Activated naive CD8-positive, alpha-beta T cell treated with anti-CD3 and anti-CD28 coated beads for 36 hours (primary cell): ENCODE measurements around the gene GIMAP1. TPM values are rescaled to one million over a fixed set of nuclear protein-coding genes. Genes with fewer than 3 reads are reported as not detected.

Experiments
- DNase-seq: peaks from one replicate; pipeline ENCODE4 v3.0.0; 2021
- H3K27ac Mint-ChIP-seq: one replicate; pipeline ENCODE4 v1.8.0; 2022; ENCODE audit warnings: mild to moderate bottlenecking, moderate library complexity, mixed read lengths
- H3K27me3 Mint-ChIP-seq: one replicate; pipeline ENCODE4 v1.8.0; 2022; ENCODE audit warnings: mild to moderate bottlenecking, mixed read lengths
- H3K36me3 Mint-ChIP-seq: one replicate; pipeline ENCODE4 v1.8.0; 2021; ENCODE audit warnings: mild to moderate bottlenecking, mixed read lengths
- H3K4me1 Mint-ChIP-seq: one replicate; pipeline ENCODE4 v1.8.0; 2021; ENCODE audit warnings: mixed read lengths
- H3K4me3 Mint-ChIP-seq: one replicate; pipeline ENCODE4 v1.8.0; 2022; ENCODE audit warnings: mild to moderate bottlenecking, moderate library complexity, mixed read lengths
- H3K9me3 Mint-ChIP-seq: one replicate; pipeline ENCODE4 v1.8.0; 2022; ENCODE audit warnings: mixed read lengths
- total RNA-seq, 2 experiments: library from RNA; stranded (reverse); gene quantifications; one replicate each; pipeline ENCODE4 v1.2.3, GENCODE V29; 2021

GIMAP1 gene
- total RNA-seq, 2 experiments from 2014 or later = 6.1 to 6.2 TPM

DNA sequence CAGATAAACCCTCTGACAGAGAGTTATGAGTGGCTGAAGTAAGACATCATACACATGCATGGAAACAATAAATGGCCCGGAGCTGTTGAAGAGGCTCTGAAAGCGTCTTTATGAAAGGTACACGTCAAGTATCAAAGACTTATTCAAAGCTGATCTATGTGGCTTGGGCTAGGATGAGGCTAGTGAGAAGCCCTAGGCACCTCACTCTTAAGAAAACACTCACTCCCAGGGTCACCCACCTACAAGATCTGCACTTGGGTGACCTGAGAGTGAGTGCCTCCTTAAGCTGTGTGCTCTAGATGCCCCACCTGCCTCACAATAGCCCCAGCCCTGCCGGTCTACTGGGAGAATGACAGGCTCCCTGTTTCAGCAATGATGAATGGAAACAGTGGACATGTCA, 1.1 kb upstream of the GIMAP1 start:
- Mint-ChIP-seq H3K27ac (peak overlapping the region; percentile 83), H3K4me3 (peak overlapping the region; percentile 76), H3K36me3 (peaks cover 44% of the 10 kb centered on the region), H3K27me3 (no peaks in the 10 kb centered on the region), H3K4me1 (peaks cover 35% of the 10 kb centered on the region), H3K9me3 (peaks cover 24% of the 10 kb centered on the region)
- no peak for DNase-seq

DNA sequence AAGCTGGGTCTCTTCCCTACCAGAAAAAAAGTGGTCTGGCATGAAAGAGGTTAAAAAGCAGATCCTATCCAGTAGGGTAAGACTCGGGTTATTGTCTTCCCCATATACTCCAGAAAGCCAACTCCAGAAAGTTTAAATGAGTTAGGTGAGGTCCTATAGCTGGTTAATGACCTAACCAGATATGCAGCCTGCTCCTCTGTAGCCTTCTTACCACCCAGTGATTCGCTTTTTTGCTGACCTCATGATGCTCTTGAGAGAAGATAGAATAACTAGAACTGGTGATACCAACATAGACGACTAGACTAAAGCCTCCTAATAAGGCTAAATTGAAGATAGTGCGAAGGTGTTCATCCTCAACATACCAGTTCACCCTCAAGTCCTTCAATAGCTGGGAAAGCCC, 675 bp upstream of the GIMAP1 start:
- Mint-ChIP-seq H3K27ac (peak overlapping the region; percentile 83), H3K36me3 (peaks cover 45% of the 10 kb centered on the region), H3K4me1 (peaks cover 35% of the 10 kb centered on the region), H3K4me3 (peak overlapping the region; percentile 76), H3K9me3 (peaks cover 22% of the 10 kb centered on the region), H3K27me3 (no peaks in the 10 kb centered on the region)
- no peak for DNase-seq

DNA sequence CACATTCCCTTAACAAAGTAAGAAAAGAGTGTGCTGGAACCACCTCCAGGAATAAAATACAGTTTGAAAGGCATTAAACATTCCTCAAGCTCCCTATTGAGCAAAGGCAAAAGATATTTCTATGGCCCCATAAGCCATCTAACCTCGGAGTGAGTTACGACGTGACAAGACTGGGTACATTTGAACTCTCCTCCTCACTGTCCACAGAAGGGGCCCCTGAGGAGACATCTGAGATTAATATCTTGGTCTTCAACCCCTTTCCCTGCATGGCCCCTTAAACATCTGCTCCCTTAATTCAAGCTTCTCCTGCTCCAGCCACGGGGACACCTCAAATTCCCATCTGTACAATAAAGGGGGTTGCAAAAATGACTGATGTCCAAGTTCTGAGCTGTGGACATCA, 526 bp downstream of the GIMAP1 start:
- peaks cover 56% of the 10 kb centered on the region for H3K36me3 Mint-ChIP-seq
- H3K27ac Mint-ChIP-seq = peak overlapping the region; percentile 83
- H3K4me3 Mint-ChIP-seq = peak overlapping the region; percentile 76
- DNase-seq = no peak
- peaks cover 22% of the 10 kb centered on the region for H3K9me3 Mint-ChIP-seq
- H3K27me3 Mint-ChIP-seq = no peaks in the 10 kb centered on the region
- peaks cover 43% of the 10 kb centered on the region for H3K4me1 Mint-ChIP-seq

DNA sequence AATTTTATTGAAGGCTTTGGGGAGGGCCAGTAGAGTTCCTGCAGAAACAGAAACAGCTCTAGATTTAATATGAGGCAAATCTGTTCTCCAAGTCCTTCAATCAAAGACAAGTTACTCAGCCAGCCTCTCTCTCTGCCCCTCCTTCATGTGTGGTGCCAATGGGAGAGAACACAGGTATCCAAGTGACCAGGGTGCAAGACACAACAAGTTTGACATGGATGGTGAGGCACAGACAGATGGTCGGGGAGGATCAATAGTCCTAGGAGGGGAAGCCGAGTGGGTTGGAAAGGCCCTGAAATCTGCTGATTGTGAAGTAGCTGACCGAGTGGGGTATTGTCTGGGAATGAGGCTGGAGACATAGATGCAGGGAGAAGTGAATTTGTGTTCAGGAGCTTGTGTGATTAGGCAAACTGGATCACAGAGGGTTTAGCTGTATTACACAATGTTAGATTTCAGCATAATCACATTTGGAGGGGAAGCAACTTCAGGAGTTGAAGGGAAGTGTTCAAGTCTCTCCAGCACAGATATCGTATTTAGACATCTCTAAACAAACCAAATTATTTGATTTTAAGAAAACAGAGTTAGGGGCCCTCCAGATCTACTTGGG, 1.5 kb downstream of the GIMAP1 start:
- peaks cover 14% of the 10 kb centered on the region for H3K9me3 Mint-ChIP-seq
- peak overlapping the region; percentile 76 for H3K4me3 Mint-ChIP-seq
- no peaks in the 10 kb centered on the region for H3K27me3 Mint-ChIP-seq
- peaks cover 61% of the 10 kb centered on the region for H3K36me3 Mint-ChIP-seq
- H3K4me1 Mint-ChIP-seq = peaks cover 53% of the 10 kb centered on the region
- no peak for DNase-seq
- peak overlapping the region; percentile 83 for H3K27ac Mint-ChIP-seq

DNA sequence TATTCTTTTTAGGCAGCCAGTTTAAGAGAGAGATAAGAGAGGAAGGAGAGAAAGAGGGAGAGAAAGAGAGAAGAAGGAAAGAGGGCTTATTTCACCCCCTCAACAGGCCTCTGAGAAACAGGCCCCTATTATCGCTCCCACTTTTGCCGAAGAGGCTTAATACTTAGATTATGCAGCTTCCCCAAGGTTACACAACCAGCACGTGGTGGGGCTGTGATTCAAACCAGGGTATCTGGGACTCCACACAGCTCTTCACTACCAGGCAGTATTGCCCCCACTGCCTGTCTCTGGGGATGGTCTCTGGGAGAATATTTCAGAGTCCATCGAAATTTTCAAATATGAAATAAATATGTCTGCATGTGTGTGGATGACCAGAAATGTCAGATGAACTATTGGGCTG, 3.0 kb downstream of the GIMAP1 start:
- peak overlapping the region; percentile 76 for H3K4me3 Mint-ChIP-seq

DNA sequence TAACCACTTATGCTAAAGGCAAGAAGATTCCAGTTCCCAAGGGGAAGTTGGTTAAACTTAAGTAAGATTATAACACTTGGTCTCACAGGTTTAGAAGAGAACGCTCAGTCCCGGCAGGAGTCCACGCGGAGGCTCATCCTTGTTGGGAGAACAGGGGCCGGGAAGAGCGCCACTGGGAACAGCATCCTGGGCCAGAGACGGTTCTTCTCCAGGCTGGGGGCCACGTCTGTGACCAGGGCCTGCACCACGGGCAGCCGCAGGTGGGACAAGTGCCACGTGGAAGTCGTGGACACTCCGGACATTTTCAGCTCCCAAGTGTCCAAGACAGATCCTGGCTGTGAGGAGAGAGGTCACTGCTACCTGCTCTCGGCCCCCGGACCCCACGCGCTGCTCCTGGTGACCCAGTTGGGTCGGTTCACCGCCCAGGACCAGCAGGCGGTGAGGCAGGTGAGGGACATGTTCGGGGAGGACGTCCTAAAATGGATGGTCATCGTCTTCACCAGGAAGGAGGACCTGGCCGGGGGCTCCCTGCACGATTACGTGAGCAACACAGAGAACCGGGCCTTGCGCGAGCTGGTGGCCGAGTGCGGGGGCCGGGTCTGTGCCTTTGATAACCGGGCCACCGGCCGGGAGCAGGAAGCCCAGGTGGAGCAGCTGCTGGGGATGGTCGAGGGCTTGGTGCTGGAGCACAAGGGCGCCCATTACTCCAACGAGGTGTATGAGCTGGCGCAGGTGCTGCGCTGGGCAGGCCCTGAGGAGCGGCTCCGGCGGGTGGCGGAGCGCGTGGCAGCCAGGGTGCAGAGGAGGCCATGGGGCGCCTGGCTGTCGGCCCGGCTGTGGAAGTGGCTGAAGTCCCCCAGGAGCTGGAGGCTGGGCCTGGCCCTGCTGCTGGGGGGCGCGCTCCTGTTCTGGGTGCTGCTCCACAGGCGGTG, 3.8 kb downstream of the GIMAP1 start:
- H3K27me3 Mint-ChIP-seq = no peaks in the 10 kb centered on the region
- H3K36me3 Mint-ChIP-seq = peaks cover 73% of the 10 kb centered on the region
- H3K9me3 Mint-ChIP-seq = peaks cover 6% of the 10 kb centered on the region
- H3K4me3 Mint-ChIP-seq = peak overlapping the region; percentile 76
- peaks cover 60% of the 10 kb centered on the region for H3K4me1 Mint-ChIP-seq
- DNase-seq = no peak
- peak overlapping the region; percentile 85 for H3K27ac Mint-ChIP-seq

More for the DNA sequence above, 3.0 kb downstream of the GIMAP1 start:
- Mint-ChIP-seq H3K27me3 (no peaks in the 10 kb centered on the region), H3K36me3 (peaks cover 68% of the 10 kb centered on the region), H3K9me3 (peaks cover 3% of the 10 kb centered on the region), H3K27ac (peak overlapping the region; percentile 83), H3K4me1 (peaks cover 66% of the 10 kb centered on the region)
- DNase-seq = no peak

DNA sequence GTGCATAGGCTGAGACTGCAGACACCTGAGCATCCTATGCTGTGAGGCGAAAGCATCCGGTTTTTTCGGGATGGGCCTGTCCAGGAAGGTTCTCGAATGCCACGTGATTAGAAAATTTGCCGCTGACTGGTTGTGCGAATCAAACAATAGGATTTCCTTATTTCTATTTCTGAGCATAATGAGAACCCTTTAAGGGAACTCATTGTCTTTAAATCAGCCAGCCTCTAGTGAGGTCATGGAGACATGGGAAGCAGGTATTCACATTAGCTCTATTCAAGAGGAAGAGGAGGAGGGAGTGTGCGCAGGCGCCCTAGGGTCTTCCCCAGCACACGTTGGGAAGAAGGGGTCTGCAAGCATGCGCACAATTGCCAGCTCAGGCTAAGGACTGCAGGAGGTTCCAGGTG, 5.6 kb downstream of the GIMAP1 start:
- H3K36me3 Mint-ChIP-seq = peaks cover 80% of the 10 kb centered on the region
- H3K27me3 Mint-ChIP-seq = no peaks in the 10 kb centered on the region
- peak overlapping the region; percentile 69 for H3K4me3 Mint-ChIP-seq
- peak overlapping the region; percentile 85 for H3K27ac Mint-ChIP-seq
- peaks cover 19% of the 10 kb centered on the region for H3K9me3 Mint-ChIP-seq
- peaks cover 58% of the 10 kb centered on the region for H3K4me1 Mint-ChIP-seq
- no peak for DNase-seq

DNA sequence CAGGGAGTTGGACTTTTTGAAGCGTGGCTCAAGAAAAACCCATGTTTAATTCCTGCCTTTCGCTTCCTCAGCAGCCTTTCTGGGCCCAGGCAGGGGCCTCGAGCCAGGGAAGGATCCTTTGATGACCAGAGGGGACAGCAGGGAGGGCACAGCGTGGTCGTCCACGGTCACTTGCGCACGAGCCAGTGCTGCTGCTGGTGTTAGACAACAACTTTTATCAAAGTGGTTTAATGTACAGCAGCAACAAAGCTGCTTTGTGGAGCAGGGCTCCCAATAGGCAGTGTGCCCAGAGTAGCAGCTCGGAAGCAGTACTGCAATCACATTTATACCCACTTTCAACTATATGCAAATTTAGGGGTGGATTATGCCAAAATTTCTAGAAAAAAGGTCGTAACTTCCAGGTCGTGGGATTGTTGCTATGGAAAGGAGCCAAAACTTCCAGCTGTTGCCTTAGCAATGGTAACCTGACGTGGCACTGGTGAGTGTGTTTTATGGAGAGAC, 6.1 kb downstream of the GIMAP1 start:
- Mint-ChIP-seq H3K36me3 (peaks cover 81% of the 10 kb centered on the region), H3K9me3 (peaks cover 24% of the 10 kb centered on the region), H3K4me3 (peak overlapping the region; percentile 69), H3K27me3 (no peaks in the 10 kb centered on the region), H3K4me1 (peaks cover 58% of the 10 kb centered on the region), H3K27ac (peak overlapping the region; percentile 85)
- no peak for DNase-seq

DNA sequence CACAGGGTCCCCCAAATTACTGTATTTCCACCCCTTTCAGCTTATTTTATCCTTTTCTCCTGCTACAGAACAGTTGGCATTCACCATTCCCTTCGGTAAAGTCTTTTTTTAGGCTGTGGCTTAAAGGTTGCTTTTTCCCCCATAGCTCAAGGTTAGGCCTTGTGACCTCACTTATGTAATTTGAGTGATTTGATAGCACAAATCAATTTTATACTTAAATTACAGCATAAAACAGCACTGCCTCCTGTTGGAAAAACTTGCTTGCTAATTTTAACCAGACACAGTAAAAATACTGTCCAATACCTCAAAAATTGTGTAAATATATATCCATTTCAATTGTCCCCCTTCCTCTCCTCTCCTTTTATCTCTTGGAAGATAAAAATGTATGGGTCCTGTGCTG, 7.1 kb downstream of the GIMAP1 start:
- DNase-seq = no peak
- Mint-ChIP-seq H3K27me3 (no peaks in the 10 kb centered on the region), H3K4me1 (peaks cover 58% of the 10 kb centered on the region), H3K4me3 (peak overlapping the region; percentile 26), H3K36me3 (peaks cover 84% of the 10 kb centered on the region), H3K9me3 (peaks cover 33% of the 10 kb centered on the region), H3K27ac (peak overlapping the region; percentile 67)

DNA sequence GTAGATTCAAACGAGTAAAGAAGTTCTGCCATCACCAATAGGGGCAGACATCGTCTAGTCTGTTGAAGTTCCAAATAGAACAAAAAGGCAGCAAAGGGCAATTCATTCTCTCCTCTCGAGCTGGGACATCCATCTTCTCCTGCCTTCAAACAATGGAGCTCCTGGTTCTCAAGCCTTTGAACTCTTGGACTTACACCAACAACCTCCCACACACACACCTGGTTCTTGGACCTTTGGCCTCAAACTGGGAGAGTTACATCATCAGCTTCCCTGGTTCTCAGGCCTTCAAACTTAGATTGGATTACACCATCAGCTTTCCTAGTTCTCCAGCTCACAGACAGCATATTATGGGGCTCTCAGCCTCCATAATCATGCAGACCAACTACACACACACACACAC, 11.0 kb downstream of the GIMAP1 start:
- Mint-ChIP-seq H3K9me3 (peaks cover 38% of the 10 kb centered on the region), H3K4me3 (no peak overlapping the region), H3K27ac (no peak overlapping the region), H3K4me1 (peaks cover 54% of the 10 kb centered on the region), H3K36me3 (peaks cover 69% of the 10 kb centered on the region), H3K27me3 (no peaks in the 10 kb centered on the region)
- DNase-seq = no peak

DNA sequence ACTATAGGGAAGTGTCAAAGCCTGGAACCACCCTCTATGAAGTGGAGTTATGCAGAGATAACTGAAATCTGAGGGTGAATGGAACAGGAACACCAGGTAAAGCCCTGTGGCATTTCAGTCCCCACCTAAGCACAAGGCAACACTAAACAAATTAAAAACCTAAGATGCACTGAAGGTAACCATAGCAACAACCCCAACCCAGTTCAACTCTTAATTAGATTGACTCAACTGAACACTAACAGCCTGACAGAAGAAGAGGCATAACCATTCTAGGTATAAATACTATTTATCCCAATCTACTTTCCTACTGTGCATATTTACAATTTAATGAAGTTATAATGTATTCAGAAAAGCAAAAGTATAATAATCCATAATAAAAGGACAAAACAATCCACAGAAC, 11.6 kb downstream of the GIMAP1 start:
- no peak for DNase-seq
- Mint-ChIP-seq H3K36me3 (peaks cover 66% of the 10 kb centered on the region), H3K4me3 (no peak overlapping the region), H3K9me3 (peaks cover 38% of the 10 kb centered on the region), H3K4me1 (peaks cover 54% of the 10 kb centered on the region), H3K27me3 (no peaks in the 10 kb centered on the region), H3K27ac (no peak overlapping the region)

DNA sequence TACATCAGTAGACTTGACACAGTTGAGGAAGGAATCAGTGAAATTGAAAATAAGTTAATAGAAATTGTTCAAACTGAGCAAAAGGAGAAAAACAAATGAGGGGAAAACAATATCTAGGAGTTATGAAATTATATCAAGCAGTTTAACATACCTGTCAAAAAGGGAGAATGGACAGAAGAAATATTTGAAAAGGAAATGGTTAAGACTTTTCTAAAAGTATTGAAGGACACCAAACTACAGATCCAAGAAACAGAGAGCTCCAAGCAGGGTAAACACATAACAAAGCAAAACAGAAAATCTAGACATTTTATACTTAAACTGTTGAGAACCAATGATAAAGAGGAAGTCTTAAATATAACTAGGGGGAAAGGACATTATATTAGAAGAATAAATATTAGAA, 12.2 kb downstream of the GIMAP1 start:
- Mint-ChIP-seq H3K36me3 (peaks cover 60% of the 10 kb centered on the region), H3K27ac (no peak overlapping the region), H3K9me3 (peaks cover 38% of the 10 kb centered on the region)

DNA sequence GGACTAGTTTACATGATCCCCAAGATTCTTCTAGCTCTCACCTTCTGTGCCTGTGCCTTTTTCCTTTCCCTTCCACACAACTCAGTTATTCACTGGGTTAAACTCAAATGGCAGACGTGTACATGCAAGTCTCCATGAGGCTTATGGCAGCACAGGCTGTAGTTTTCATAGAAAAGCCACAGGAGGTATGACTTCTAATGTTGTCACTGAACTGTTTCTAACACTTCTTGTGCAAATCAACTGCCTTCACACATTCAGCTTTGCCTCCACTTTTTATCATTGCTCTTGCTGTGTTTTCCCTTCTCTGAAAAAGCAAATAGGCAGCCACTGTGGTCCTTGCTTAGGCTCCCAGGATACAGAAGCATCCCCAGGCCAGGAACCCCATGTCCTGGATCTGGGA, 15.5 kb downstream of the GIMAP1 start:
- H3K4me1 Mint-ChIP-seq = peaks cover 69% of the 10 kb centered on the region
- peaks cover 27% of the 10 kb centered on the region for H3K9me3 Mint-ChIP-seq
- peak overlapping the region; percentile 96 for H3K27ac Mint-ChIP-seq
- DNase-seq = no peak
- H3K36me3 Mint-ChIP-seq = peaks cover 37% of the 10 kb centered on the region
- H3K4me3 Mint-ChIP-seq = peak overlapping the region; percentile 59
- no peaks in the 10 kb centered on the region for H3K27me3 Mint-ChIP-seq

More for the DNA sequence above, 12.2 kb downstream of the GIMAP1 start:
- no peak overlapping the region for H3K4me3 Mint-ChIP-seq
- no peak for DNase-seq
- no peaks in the 10 kb centered on the region for H3K27me3 Mint-ChIP-seq
- peaks cover 54% of the 10 kb centered on the region for H3K4me1 Mint-ChIP-seq

DNA sequence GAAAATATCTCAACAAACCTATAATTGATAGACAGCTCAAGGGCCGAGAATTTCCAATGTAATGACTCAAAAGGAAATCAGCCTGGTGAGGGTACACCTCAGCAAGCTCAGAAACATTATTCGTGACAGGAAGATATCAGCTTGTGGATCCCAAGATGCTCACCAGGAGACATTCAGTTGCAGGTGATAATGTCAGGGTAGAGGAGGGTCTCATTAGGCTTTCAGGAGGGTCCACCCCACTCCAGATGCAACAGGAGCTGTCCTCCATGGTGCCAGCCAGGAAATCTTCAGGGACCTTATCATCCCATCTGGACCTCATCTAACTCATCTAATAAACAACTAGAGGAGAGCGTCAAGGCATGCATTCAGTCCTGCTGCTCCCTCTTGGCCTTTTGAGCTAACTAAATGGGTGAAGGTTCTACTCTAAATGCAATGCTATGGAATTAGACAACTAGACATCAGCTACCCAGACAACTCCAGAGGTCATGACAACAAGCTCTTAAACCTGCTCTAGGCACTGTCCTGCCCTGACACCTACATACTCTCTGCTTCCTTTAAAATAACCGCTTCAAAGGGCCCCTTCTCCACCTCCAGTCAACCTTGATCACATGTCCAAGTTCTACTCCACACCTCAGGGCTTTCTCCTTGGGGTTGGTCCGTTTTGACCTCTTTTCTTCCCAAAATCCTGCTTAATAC, 16.5 kb downstream of the GIMAP1 start:
- peak overlapping the region; percentile 96 for H3K27ac Mint-ChIP-seq
- H3K9me3 Mint-ChIP-seq = peaks cover 17% of the 10 kb centered on the region
- H3K27me3 Mint-ChIP-seq = no peaks in the 10 kb centered on the region
- DNase-seq = no peak
- H3K4me3 Mint-ChIP-seq = peak overlapping the region; percentile 50
- H3K4me1 Mint-ChIP-seq = peaks cover 69% of the 10 kb centered on the region
- peaks cover 32% of the 10 kb centered on the region for H3K36me3 Mint-ChIP-seq
